ENCODE results near the gene PTPN4.

- TF ChIP-seq CTCF (IDR thresholded peaks at IDR 0.05): no peak
- no peak for TF ChIP-seq POLR2A (IDR thresholded peaks at IDR 0.05)
These were observed 94.2 kb downstream of the PTPN4 start for GRCh38 chr2:119853777-119854399.

All from esophagus squamous epithelium (tissue), 4 donors.